ENCODE results near the gene DESI1.
"Not testable (repeated sequence)": the region's sequence is repeated elsewhere in the genome, so short reads cannot be mapped to it uniquely, and the experiment has no call there.

Gene DESI1

GRCh38 chr22:41634610-41635009 is 13.8 kb upstream of the DESI1 start:
- not testable (repeated sequence) for DNase-seq

GRCh38 chr22:41631615-41632014 is 10.8 kb upstream of the DESI1 start:
- not testable (repeated sequence) for DNase-seq

GRCh38 chr22:41631115-41631514 is 10.3 kb upstream of the DESI1 start:
- not testable (repeated sequence) for DNase-seq

GRCh38 chr22:41625577-41625976 is 4.7 kb upstream of the DESI1 start:
- DNase-seq = no peak

GRCh38 chr22:41621911-41622179 is 1.0 kb upstream of the DESI1 start:
- DNase-seq = no peak

GRCh38 chr22:41621099-41621910 is 462 bp upstream of the DESI1 start, which contains the start of gene XRCC6:
Gene XRCC6 (plus strand): TSS chr22:41621295. CDS start chr22:41622005, 710 bp downstream.
- DNase-seq = peak; percentile 99

- peak; percentile 20 for DNase-seq
These were observed 759 bp downstream of the DESI1 start for GRCh38 chr22:41619979-41620588.

- no peak for DNase-seq
These were observed 7.4 kb downstream of the DESI1 start for GRCh38 chr22:41613456-41613855.

- DNase-seq = no peak
These were observed 8.1 kb downstream of the DESI1 start for GRCh38 chr22:41612603-41613306.

GRCh38 chr22:41608386-41608785 is 12.5 kb downstream of the DESI1 start:
- DNase-seq = no peak

GRCh38 chr22:41603873-41604332 is 16.9 kb downstream of the DESI1 start:
- no peak for DNase-seq

- no peak for DNase-seq
These were observed 19.9 kb downstream of the DESI1 start for GRCh38 chr22:41600976-41601375.

GRCh38 chr22:41598891-41599635 is 21.8 kb downstream of the DESI1 start:
- no peak for DNase-seq

GRCh38 chr22:41598081-41598480 is 22.8 kb downstream of the DESI1 start:
- DNase-seq = peak; percentile 79

- DNase-seq = no peak
These were observed 23.2 kb downstream of the DESI1 start for GRCh38 chr22:41597635-41597953.

- DNase-seq = peak; percentile 46
These were observed 23.8 kb downstream of the DESI1 start for GRCh38 chr22:41596776-41597634.

GRCh38 chr22:41595703-41596102 is 25.1 kb downstream of the DESI1 start:
- DNase-seq = no peak

GRCh38 chr22:41593336-41593960 is 27.4 kb downstream of the DESI1 start:
- DNase-seq = not testable (repeated sequence)

GRCh38 chr22:41589391-41590241 is 31.2 kb downstream of the DESI1 start, which contains the start of gene PMM1:
Gene PMM1 (minus strand): TSS chr22:41589840. CDS start chr22:41589805, 35 bp downstream.
- peak; percentile 99 for DNase-seq

GRCh38 chr22:41587347-41587723 is 33.5 kb downstream of the DESI1 start:
- DNase-seq = no peak

Data from fibroblast of skin of back (primary cell).